HCT116 (cell line): ENCODE measurements around the gene SCT.
"Not testable (repeated sequence)": the region's sequence is repeated elsewhere in the genome, so short reads cannot be mapped to it uniquely, and the experiment has no call there.

ENCODE experiments used
- POLR2A ChIP-seq: IDR thresholded peaks from 2 replicates; pipeline ENCODE4 v1.7.0; 2011; ENCODE audit warnings: borderline replicate concordance; ENCODE audit not compliant: insufficient read depth, insufficient read length; ENCODE audit errors: extremely low read depth
- POLR2AphosphoS5 ChIP-seq: IDR thresholded peaks from 2 replicates; pipeline ENCODE4 v1.6.1; 2011; ENCODE audit warnings: mild to moderate bottlenecking, low read depth, low read length, moderate library complexity
- TCF7L2 ChIP-seq: IDR thresholded peaks from 2 replicates; pipeline ENCODE4 v1.7.0; 2011; ENCODE audit warnings: borderline replicate concordance, inconsistent platforms; ENCODE audit not compliant: insufficient read depth, insufficient read length; ENCODE audit errors: extremely low read depth
- TF ChIP-seq, protein P1 (sequence below), 3 experiments: fragments of 200-600 bp in 1 of 3; sonication (generic) in 1 of 3; IDR thresholded peaks in 2 of 3; conservative IDR thresholded peaks in 1 of 3; 2 replicates each; pipeline ENCODE4 v1.5.1; 2012 to 2017; ENCODE audit warnings: low read depth in 2 of 3, low read length in 2 of 3, antibody characterized with exemption in 1 of 3, borderline replicate concordance in 1 of 3, control low read depth in 1 of 3, mild to moderate bottlenecking in 1 of 3, mixed read lengths in 1 of 3, mixed run types in 1 of 3, moderate library complexity in 1 of 3; ENCODE audit not compliant: insufficient read depth in 1 of 3

- TF ChIP-seq, protein P1, sequence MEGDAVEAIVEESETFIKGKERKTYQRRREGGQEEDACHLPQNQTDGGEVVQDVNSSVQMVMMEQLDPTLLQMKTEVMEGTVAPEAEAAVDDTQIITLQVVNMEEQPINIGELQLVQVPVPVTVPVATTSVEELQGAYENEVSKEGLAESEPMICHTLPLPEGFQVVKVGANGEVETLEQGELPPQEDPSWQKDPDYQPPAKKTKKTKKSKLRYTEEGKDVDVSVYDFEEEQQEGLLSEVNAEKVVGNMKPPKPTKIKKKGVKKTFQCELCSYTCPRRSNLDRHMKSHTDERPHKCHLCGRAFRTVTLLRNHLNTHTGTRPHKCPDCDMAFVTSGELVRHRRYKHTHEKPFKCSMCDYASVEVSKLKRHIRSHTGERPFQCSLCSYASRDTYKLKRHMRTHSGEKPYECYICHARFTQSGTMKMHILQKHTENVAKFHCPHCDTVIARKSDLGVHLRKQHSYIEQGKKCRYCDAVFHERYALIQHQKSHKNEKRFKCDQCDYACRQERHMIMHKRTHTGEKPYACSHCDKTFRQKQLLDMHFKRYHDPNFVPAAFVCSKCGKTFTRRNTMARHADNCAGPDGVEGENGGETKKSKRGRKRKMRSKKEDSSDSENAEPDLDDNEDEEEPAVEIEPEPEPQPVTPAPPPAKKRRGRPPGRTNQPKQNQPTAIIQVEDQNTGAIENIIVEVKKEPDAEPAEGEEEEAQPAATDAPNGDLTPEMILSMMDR (IDR thresholded peaks at IDR 0.05 in 2 of 3, conservative IDR thresholded peaks at IDR 0.05 in 1 of 3; ENCODE audit: borderline replicate concordance in 1 of 3, insufficient read depth in 1 of 3, low read depth in 2 of 3, low read length in 2 of 3), result not testable (repeated sequence)
- not testable (repeated sequence) for TF ChIP-seq POLR2A, TCF7L2, POLR2AphosphoS5
These were observed 27.5 kb upstream of the SCT start for GRCh38 chr11:654444-654843.
